Tibial artery (tissue), 4 donors: ENCODE results near the gene IL23R.

ENCODE experiments used
- DNase-seq, 2 donors: peaks; one replicate each; pipeline ENCODE4 v3.0.0-alpha.2; 2019
- H3K27ac ChIP-seq, 2 donors: fragments of 200-600 bp; sonication (generic) in 1 of 2; 1 replicate in 1 of 2; 2 replicates in 1 of 2; pipeline ENCODE4 v1.5.1; 2018 to 2019; ENCODE audit warnings: mild to moderate bottlenecking in 1 of 2
- H3K27me3 ChIP-seq, 2 donors: fragments of 200-600 bp; sonication (generic) in 1 of 2; one replicate each; pipeline versions ENCODE4 v1.5.1 to v1.6.0; 2016 to 2019
- H3K36me3 ChIP-seq, 3 donors: fragments of 200-600 bp; sonication (generic) in 2 of 3; one replicate each; pipeline ENCODE4 v1.5.1; 2016 to 2019; ENCODE audit warnings: mild to moderate bottlenecking in 2 of 3
- H3K4me1 ChIP-seq, 4 donors: fragments of 200-600 bp; sonication (generic) in 2 of 4; 1 replicate in 3 of 4; 2 replicates in 1 of 4; pipeline ENCODE4 v1.5.1; 2016 to 2019
- H3K4me3 ChIP-seq, 2 donors: fragments of 200-600 bp; sonication (generic) in 1 of 2; 1 replicate in 1 of 2; 2 replicates in 1 of 2; pipeline ENCODE4 v1.5.1; 2018 to 2019; ENCODE audit warnings: mild to moderate bottlenecking in 2 of 2
- H3K9me3 ChIP-seq, 3 donors: fragments of 200-600 bp; sonication (generic) in 1 of 3; one replicate each; pipeline ENCODE4 v1.5.1; 2016 to 2019
- intact Hi-C: fragments of 100-400 bp; cut with DNase I; formaldehyde crosslinking; loops from one replicate; pipeline ENCODE4 v1.15.0; 2023; ENCODE audit warnings: low total_unique reads
- TF ChIP-seq, protein P1 (sequence below), 2 experiments: fragments of 200-600 bp in 1 of 2; fragments of 450-650 bp in 1 of 2; IDR thresholded peaks; one replicate each; pipeline ENCODE4 v1.5.1; 2017 to 2019; ENCODE audit warnings: antibody characterized with exemption in 2 of 2, mild to moderate bottlenecking in 1 of 2, moderate library complexity in 1 of 2

The IL23R gene

DNA sequence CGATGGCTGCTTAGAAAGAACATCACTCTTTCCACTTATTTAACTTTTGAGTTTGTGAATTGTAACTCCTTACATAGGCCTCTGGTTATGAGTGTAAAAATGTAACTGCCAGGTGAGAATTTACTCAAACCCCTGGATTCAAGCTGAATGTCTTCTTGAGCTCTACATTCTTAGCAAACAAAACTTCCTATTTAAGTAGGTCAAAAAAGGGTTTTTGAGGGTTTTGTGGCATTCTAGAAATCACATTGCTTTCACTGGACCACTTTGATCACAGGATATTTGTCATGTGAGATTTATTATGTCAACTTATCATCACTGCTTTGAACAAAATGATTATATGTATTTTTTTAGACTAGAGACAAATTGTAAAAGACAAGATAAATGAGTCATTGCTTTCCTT is 5.7 kb downstream of the IL23R start:
- TF ChIP-seq, protein P1, sequence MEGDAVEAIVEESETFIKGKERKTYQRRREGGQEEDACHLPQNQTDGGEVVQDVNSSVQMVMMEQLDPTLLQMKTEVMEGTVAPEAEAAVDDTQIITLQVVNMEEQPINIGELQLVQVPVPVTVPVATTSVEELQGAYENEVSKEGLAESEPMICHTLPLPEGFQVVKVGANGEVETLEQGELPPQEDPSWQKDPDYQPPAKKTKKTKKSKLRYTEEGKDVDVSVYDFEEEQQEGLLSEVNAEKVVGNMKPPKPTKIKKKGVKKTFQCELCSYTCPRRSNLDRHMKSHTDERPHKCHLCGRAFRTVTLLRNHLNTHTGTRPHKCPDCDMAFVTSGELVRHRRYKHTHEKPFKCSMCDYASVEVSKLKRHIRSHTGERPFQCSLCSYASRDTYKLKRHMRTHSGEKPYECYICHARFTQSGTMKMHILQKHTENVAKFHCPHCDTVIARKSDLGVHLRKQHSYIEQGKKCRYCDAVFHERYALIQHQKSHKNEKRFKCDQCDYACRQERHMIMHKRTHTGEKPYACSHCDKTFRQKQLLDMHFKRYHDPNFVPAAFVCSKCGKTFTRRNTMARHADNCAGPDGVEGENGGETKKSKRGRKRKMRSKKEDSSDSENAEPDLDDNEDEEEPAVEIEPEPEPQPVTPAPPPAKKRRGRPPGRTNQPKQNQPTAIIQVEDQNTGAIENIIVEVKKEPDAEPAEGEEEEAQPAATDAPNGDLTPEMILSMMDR (IDR thresholded peaks at IDR 0.05): no peak
- intact Hi-C loops: no loop called here
- no peak for DNase-seq
- Histone ChIP-seq H3K27ac (no peak overlapping the region), H3K4me3 (no peak overlapping the region), H3K27me3 (no peaks in the 10 kb centered on the region), H3K4me1 (no peaks in the 10 kb centered on the region), H3K9me3 (no peaks in the 10 kb centered on the region), H3K36me3 (no peaks in the 10 kb centered on the region)

DNA sequence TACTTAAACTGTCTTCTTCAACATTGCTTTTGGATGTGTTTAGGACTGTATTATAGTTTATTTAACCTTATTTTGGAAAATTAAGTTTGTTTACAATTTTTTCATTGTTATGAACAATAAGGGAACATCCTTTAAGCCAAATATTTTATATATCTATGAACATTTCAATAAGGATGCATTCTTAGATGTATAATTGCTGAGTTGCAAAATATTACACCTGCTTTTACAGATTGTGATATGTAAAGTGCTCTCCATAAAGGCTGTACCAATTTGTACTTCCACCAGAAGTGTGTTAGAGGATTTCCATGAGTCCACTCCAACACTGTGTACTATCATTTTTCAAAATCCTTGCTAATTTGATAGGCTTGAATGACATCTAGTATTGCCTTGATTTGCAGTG is 7.7 kb downstream of the IL23R start:
- TF ChIP-seq, protein P1 (IDR thresholded peaks at IDR 0.05): no peak
- intact Hi-C loops: no loop called here
- DNase-seq: no peak
- Histone ChIP-seq H3K27ac (no peak overlapping the region), H3K4me3 (no peak overlapping the region), H3K27me3 (no peaks in the 10 kb centered on the region), H3K36me3 (no peaks in the 10 kb centered on the region), H3K4me1 (no peaks in the 10 kb centered on the region), H3K9me3 (no peaks in the 10 kb centered on the region)

DNA sequence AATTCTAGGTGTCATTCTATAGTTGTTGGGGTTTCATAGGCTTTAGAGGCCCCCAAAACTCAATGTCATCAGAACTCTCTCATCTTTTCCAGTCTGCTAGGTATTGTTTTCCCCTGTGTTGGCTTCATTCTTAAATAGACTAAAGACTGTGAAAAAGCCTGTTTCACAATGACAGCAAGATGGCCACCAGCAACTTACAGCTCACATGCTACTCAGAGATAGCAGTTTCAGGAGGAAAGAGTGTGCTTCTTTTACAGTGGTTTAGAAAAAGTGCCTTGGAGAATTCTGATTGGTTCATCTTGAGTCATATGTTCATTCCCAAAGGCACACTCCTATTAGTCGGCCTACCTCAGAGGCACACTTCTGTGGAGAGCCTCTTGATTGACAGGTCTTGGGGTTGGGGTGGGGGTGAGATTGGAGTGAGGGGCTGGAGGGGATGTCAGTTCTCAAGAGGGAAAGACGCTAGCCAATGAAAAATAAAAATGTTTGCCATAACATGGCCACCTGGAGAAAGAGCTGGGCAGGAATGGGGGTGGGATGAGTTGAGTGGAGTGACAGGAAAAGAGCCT is 8.5 kb downstream of the IL23R start:
- H3K4me3 ChIP-seq: no peak overlapping the region
- DNase-seq: no peak
- no peak overlapping the region for H3K27ac ChIP-seq
- H3K36me3 ChIP-seq: no peaks in the 10 kb centered on the region
- TF ChIP-seq, protein P1 (IDR thresholded peaks at IDR 0.05): no peak
- H3K4me1 ChIP-seq: no peaks in the 10 kb centered on the region
- H3K9me3 ChIP-seq: no peaks in the 10 kb centered on the region
- no peaks in the 10 kb centered on the region for H3K27me3 ChIP-seq
- intact Hi-C loops: no loop called here

DNA sequence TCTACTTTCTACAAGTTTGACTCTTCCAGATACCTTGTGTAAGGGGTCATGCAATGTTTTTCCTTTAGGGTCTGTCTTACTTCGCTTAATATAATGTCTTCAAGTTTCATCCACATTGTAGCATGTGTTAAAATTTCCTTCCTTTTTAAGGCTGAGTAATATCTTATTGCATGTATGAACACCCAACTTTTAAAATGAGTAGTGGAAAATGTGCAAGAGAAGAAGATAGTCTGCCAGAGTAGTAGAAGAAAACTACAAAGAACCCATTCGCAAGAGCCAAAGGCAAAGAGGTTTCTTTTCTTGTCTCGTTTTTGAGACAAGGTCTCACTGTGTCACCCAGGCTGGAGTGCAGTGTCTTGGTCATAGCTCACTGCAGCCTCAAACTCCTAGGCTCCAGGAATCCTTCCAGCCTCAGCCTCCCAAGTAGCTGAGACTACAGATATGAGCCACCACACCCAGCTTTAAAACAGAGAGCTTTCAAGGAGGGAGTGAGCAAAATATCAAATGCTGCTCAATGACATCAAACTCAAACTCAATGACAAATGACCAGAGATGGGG is 9.4 kb downstream of the IL23R start:
- H3K9me3 ChIP-seq: no peaks in the 10 kb centered on the region
- no peak for DNase-seq
- intact Hi-C loops: no loop called here
- H3K27me3 ChIP-seq: no peaks in the 10 kb centered on the region
- no peaks in the 10 kb centered on the region for H3K4me1 ChIP-seq
- H3K36me3 ChIP-seq: no peaks in the 10 kb centered on the region
- no peak overlapping the region for H3K27ac ChIP-seq
- TF ChIP-seq, protein P1 (IDR thresholded peaks at IDR 0.05): no peak
- H3K4me3 ChIP-seq: no peak overlapping the region

DNA sequence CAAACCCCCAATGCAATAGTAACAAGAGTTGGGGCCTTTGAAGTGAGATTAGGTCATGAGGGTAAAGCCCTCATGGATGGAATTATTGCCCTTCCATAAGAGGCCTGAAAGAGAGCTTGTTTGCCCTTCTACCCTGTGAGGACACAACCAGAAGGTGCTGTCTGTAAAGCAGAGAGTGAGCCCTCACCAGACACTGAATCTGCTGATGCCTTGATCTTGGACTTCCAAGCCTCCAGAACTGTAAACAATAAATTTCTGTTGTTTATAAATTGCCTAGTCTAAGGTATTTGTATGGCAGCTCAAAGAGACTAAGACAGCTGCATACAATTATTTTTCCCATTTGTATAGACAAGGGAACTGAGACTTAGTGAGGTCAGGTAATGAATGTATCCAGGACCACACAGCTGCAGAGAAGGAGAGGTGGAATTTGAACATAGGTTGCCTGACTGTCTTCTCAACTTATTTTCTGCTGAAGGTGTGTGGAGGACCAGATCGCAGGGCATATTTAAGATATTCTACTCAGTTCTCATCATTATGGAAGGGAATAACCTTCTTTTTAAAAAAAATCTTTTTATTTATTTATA is 18.7 kb downstream of the IL23R start:
- no peak overlapping the region for H3K27ac ChIP-seq
- H3K27me3 ChIP-seq: no peaks in the 10 kb centered on the region
- TF ChIP-seq, protein P1 (IDR thresholded peaks at IDR 0.05): no peak
- no peaks in the 10 kb centered on the region for H3K36me3 ChIP-seq
- DNase-seq: no peak
- intact Hi-C loops: no loop called here
- no peaks in the 10 kb centered on the region for H3K4me1 ChIP-seq
- H3K9me3 ChIP-seq: no peaks in the 10 kb centered on the region
- H3K4me3 ChIP-seq: no peak overlapping the region
